NCI-H524 treated with DMSO at 0.1 percent for 48 hours (cell line): ENCODE results near the gene PDE4D.
A peak's percentile ranks its signal among the peaks of the same experiment; 100 is the strongest.
"Not testable (repeated sequence)": the region's sequence is repeated elsewhere in the genome, so short reads cannot be mapped to it uniquely, and the experiment has no call there.

Experiments used
- DNase-seq: peaks from one replicate; lab custom pipeline; 2025; lab: John Stamatoyannopoulos, UW

PDE4D gene

GRCh38 chr5:59001716-59002115, 891.8 kb downstream of the PDE4D start:
- DNase-seq = no peak

GRCh38 chr5:59001154-59001553, 892.4 kb downstream of the PDE4D start:
- no peak for DNase-seq

- peak; percentile 20 for DNase-seq
Measured at GRCh38 chr5:59000211-59000610, 893.3 kb downstream of the PDE4D start.

- DNase-seq = peak; percentile 97
Measured at GRCh38 chr5:58999804-59000203, 893.7 kb downstream of the PDE4D start.

GRCh38 chr5:58998544-58998943, 895.0 kb downstream of the PDE4D start:
- DNase-seq = no peak

GRCh38 chr5:58995779-58996178, 897.7 kb downstream of the PDE4D start:
- not testable (repeated sequence) for DNase-seq

- no peak for DNase-seq
Measured at GRCh38 chr5:58993461-58993860, 900.1 kb downstream of the PDE4D start.

- DNase-seq = no peak
Measured at GRCh38 chr5:58988938-58989337, 904.6 kb downstream of the PDE4D start.

- no peak for DNase-seq
Measured at GRCh38 chr5:58987193-58987592, 906.3 kb downstream of the PDE4D start.

- DNase-seq = no peak
Measured at GRCh38 chr5:58986281-58986680, 907.2 kb downstream of the PDE4D start.

- no peak for DNase-seq
Measured at GRCh38 chr5:58985759-58986158, 907.8 kb downstream of the PDE4D start.

GRCh38 chr5:58985311-58985710, 908.2 kb downstream of the PDE4D start:
- DNase-seq = no peak

GRCh38 chr5:58983526-58984452, 909.7 kb downstream of the PDE4D start:
- DNase-seq = no peak

GRCh38 chr5:58980890-58981289, 912.6 kb downstream of the PDE4D start:
- DNase-seq = no peak

- no peak for DNase-seq
Measured at GRCh38 chr5:58979090-58979489, 914.4 kb downstream of the PDE4D start.

- DNase-seq = no peak
Measured at GRCh38 chr5:58974601-58975000, 918.9 kb downstream of the PDE4D start.

GRCh38 chr5:58974083-58974482, 919.4 kb downstream of the PDE4D start:
- DNase-seq = no peak

GRCh38 chr5:58972301-58972700, 921.2 kb downstream of the PDE4D start:
- DNase-seq = no peak

GRCh38 chr5:58970766-58971165, 922.8 kb downstream of the PDE4D start:
- DNase-seq = peak; percentile 15

- DNase-seq = no peak
Measured at GRCh38 chr5:58969795-58970194, 923.7 kb downstream of the PDE4D start.

GRCh38 chr5:58969253-58969652, 924.3 kb downstream of the PDE4D start:
- DNase-seq = no peak

GRCh38 chr5:58968350-58968749, 925.2 kb downstream of the PDE4D start:
- no peak for DNase-seq

- DNase-seq = no peak
Measured at GRCh38 chr5:58967597-58968281, 925.8 kb downstream of the PDE4D start.
